A673 (cell line): ENCODE measurements around the gene IL20. TPM values are rescaled to one million over a fixed set of nuclear protein-coding genes. Genes with fewer than 3 reads are reported as not detected.

Experiments used
- BruUV-seq: library from RNA; stranded (reverse); fragments of 400-500 nt; replicated peaks from 2 replicates; lab custom pipeline; 2021; lab: Mats Ljungman, UMichigan
- CTCF ChIA-PET: fragments of 300-600 bp; sonication (Branson Sonifier 250); formaldehyde crosslinking; loops from one replicate; lab custom pipeline; 2022; ENCODE audit warnings: antibody characterized with exemption; lab: Charles Lee
- POLR2A ChIA-PET: fragments of 300-600 bp; sonication (Branson Sonifier 250); formaldehyde crosslinking; loops from one replicate; lab custom pipeline; 2022; ENCODE audit warnings: antibody characterized with exemption; ENCODE audit not compliant: low non-redundant PET; lab: Charles Lee
- DNase-seq: peaks from one replicate; pipeline ENCODE4 v3.0.0-alpha.2; 2015; ENCODE audit warnings: low spot score
- H3K27ac ChIP-seq: fragments of 200-600 bp; sonication (generic); 2 replicates; pipeline ENCODE4 v1.5.1; 2016; ENCODE audit warnings: mixed run types, low read depth, mild to moderate bottlenecking, mixed read lengths, antibody characterized with exemption, low read length; ENCODE audit not compliant: poor library complexity, severe bottlenecking
- H3K27me3 ChIP-seq: fragments of 200-600 bp; sonication (generic); replicated peaks from 2 replicates; pipeline ENCODE4 v1.6.1; 2017; ENCODE audit warnings: mixed run types, low read depth, mild to moderate bottlenecking, mixed read lengths, antibody characterized with exemption, low read length; ENCODE audit not compliant: insufficient read depth, poor library complexity
- H3K36me3 ChIP-seq: fragments of 200-600 bp; sonication (generic); 2 replicates; pipeline ENCODE4 v1.6.1; 2016; ENCODE audit warnings: mixed run types, mild to moderate bottlenecking, mixed read lengths, antibody characterized with exemption, low read length; ENCODE audit not compliant: insufficient read depth, poor library complexity, severe bottlenecking
- H3K4me1 ChIP-seq: fragments of 200-600 bp; sonication (generic); 2 replicates; pipeline ENCODE4 v1.6.1; 2017; ENCODE audit warnings: mixed run types, mild to moderate bottlenecking, mixed read lengths, antibody characterized with exemption, low read length; ENCODE audit not compliant: insufficient read depth, poor library complexity, severe bottlenecking
- H3K4me3 ChIP-seq: fragments of 200-600 bp; sonication (generic); 2 replicates; pipeline ENCODE4 v1.5.1; 2016; ENCODE audit warnings: low read depth, mixed run types, mild to moderate bottlenecking, mixed read lengths, low read length; ENCODE audit not compliant: poor library complexity, severe bottlenecking
- H3K9me3 ChIP-seq: fragments of 200-600 bp; sonication (generic); 2 replicates; pipeline ENCODE4 v1.6.1; 2016; ENCODE audit warnings: mixed run types, low read depth, mild to moderate bottlenecking, mixed read lengths, antibody characterized with exemption, low read length; ENCODE audit not compliant: poor library complexity, severe bottlenecking
- EZH2 ChIP-seq: fragments of 200-600 bp; sonication (generic); IDR thresholded peaks from 2 replicates; pipeline ENCODE4 v1.6.1; 2017; ENCODE audit warnings: borderline replicate concordance, low read depth, mild to moderate bottlenecking, mixed read lengths, antibody characterized with exemption, low read length; ENCODE audit not compliant: poor library complexity, severe bottlenecking
- intact Hi-C: fragments of 100-400 bp; cut with micrococcal nuclease; formaldehyde crosslinking; loops from one replicate; pipeline ENCODE4 v1.10.0; 2022; ENCODE audit not compliant: unreplicated experiment
- total RNA-seq: library from RNA; stranded (reverse); gene quantifications from 2 replicates; pipeline ENCODE4 v1.2.3, GENCODE V29; 2021
- TF ChIP-seq, protein P1 (sequence below): fragments of 300-800, 200-600 bp; sonication (generic); conservative IDR thresholded peaks from 2 replicates; pipeline ENCODE4 v1.5.1; 2017; ENCODE audit warnings: low read depth, mild to moderate bottlenecking, antibody characterized with exemption, low read length, moderate library complexity, mixed read lengths

The IL20 gene
- total RNA-seq, 1 experiment from 2014 or later, result not detected

DNA sequence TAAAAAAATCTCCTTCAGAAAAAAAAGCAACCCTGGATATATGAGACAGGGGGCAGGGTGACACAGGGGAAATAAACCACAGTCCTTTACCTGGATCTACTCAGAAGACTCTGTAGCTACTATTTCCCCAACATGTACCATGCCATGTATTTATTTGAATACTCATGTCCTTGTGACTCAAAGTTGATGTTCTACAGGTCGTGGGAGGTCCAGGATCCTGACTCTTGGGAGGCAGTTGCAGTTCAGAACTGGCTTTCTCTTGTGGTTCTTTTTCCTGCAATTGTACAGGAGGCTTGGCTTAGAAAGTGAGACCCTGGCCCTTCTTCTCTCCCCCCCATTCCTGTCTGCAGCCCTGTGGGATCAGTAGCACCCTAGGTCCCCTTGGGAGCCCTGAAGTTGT is 26.0 kb downstream of the IL20 start:
- Histone ChIP-seq H3K27me3 (peaks cover 10% of the 10 kb centered on the region), H3K4me3 (no peak overlapping the region), H3K27ac (no peak overlapping the region), H3K4me1 (peaks cover 8% of the 10 kb centered on the region), H3K9me3 (no peaks in the 10 kb centered on the region), H3K36me3 (no peaks in the 10 kb centered on the region)
- no peak for DNase-seq
- POLR2A ChIA-PET, result no interaction called here
- TF ChIP-seq, protein P1, sequence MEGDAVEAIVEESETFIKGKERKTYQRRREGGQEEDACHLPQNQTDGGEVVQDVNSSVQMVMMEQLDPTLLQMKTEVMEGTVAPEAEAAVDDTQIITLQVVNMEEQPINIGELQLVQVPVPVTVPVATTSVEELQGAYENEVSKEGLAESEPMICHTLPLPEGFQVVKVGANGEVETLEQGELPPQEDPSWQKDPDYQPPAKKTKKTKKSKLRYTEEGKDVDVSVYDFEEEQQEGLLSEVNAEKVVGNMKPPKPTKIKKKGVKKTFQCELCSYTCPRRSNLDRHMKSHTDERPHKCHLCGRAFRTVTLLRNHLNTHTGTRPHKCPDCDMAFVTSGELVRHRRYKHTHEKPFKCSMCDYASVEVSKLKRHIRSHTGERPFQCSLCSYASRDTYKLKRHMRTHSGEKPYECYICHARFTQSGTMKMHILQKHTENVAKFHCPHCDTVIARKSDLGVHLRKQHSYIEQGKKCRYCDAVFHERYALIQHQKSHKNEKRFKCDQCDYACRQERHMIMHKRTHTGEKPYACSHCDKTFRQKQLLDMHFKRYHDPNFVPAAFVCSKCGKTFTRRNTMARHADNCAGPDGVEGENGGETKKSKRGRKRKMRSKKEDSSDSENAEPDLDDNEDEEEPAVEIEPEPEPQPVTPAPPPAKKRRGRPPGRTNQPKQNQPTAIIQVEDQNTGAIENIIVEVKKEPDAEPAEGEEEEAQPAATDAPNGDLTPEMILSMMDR, result no peak
- no peak for TF ChIP-seq EZH2
- BruUV-seq, result no TSS peak
- CTCF ChIA-PET, result no interaction called here
- intact Hi-C loops, result no loop called here

DNA sequence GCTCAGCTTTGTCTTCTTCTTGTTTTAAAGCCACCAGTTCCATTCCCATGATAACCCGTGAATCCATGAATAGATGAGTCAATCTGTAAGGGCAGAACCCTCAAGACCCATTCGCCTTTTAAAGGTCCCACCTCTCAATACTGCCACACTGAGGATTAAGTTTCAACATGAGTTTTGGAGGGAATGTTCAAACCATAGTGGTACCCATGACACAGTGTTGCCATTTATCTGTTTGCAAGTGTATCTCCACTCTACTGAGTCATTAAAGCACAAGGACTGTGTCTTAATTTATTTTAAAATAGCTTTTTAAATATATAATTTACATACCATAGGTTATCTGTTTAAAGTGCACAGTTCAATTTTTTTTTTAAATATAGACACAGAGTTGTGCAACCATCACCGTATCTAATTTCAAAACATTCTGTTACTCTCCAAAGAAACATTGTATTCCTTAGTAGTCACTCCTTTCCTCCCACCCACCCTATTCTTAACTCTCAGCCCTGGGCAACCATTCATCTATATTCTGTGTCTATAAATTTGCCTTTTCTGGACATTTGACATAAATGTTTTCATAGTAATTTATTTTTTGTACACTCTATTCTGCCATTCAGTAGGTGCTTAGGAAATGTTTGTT is 27.0 kb downstream of the IL20 start:
- intact Hi-C loops, result no loop called here
- Histone ChIP-seq H3K9me3 (no peaks in the 10 kb centered on the region), H3K36me3 (no peaks in the 10 kb centered on the region), H3K4me1 (peaks cover 8% of the 10 kb centered on the region), H3K4me3 (no peak overlapping the region), H3K27ac (no peak overlapping the region), H3K27me3 (peaks cover 10% of the 10 kb centered on the region)
- ChIA-PET POLR2A (no interaction called here), CTCF (no interaction called here)
- no peak for DNase-seq
- no TSS peak for BruUV-seq
- no peak for TF ChIP-seq EZH2
- TF ChIP-seq, protein P1, result no peak

DNA sequence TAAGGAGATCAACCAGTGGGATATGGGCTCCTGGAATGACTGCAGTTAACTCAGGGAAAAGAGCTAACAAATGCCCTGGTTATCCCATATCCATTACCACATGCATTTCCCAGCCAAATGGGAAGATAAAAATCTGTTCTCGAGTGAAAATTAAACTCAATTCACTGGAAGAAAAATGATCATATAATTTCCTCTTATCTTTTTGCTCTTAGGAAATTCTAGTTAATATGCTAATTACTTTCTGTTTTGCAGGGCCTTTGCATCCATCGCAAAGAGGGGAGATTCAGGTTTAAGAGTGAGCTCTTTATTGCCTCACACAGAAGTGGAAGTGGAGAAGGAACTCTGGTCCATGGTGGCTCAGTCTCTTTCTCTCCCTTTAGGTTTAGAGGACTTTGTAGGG is 28.0 kb downstream of the IL20 start:
- no peak for DNase-seq
- Histone ChIP-seq H3K27me3 (peaks cover 10% of the 10 kb centered on the region), H3K4me3 (no peak overlapping the region), H3K4me1 (peaks cover 8% of the 10 kb centered on the region), H3K9me3 (no peaks in the 10 kb centered on the region), H3K27ac (no peak overlapping the region), H3K36me3 (no peaks in the 10 kb centered on the region)
- BruUV-seq, result no TSS peak
- POLR2A ChIA-PET, result no interaction called here
- no peak for TF ChIP-seq EZH2
- TF ChIP-seq, protein P1, result no peak
- CTCF ChIA-PET, result no interaction called here
- intact Hi-C loops, result no loop called here
